ENCODE measurements around the gene BCR.

- TF ChIP-seq CTCF (IDR thresholded peaks at IDR 0.05) (no peak), POLR2A (IDR thresholded peaks at IDR 0.05) (no peak)
Measured at GRCh38 chr22:23231471-23232093, 51.3 kb downstream of the BCR start.
